Heart left ventricle (tissue), 16 donors: Measurements from ENCODE around the gene CPD. TPM values are rescaled to one million over a fixed set of nuclear protein-coding genes. Genes with fewer than 3 reads are reported as not detected.

Experiments
- ATAC-seq, 4 donors: fragments of 200-7000 bp; cut with Tn5 transposase; one replicate each; pipeline ENCODE4 v1.9.1; 2020 to 2022; ENCODE audit warnings: moderate library complexity in 4 of 4, mild to moderate bottlenecking in 3 of 4, moderate number of reproducible peaks in 1 of 4
- DNase-seq, 5 donors: peaks; one replicate each; pipeline ENCODE4 v3.0.0-alpha.2; 2020
- H3K27ac ChIP-seq, 12 donors: fragments of 200-600 bp; sonication (generic) in 4 of 12; one replicate each; pipeline versions ENCODE4 v1.5.0 to v1.8.0; 2016 to 2022; ENCODE audit warnings: mild to moderate bottlenecking in 2 of 12
- H3K27me3 ChIP-seq, 9 donors: fragments of 200-600 bp; sonication (generic) in 2 of 9; one replicate each; pipeline versions ENCODE4 v1.5.1 to v1.8.0; 2016 to 2022; ENCODE audit warnings: mild to moderate bottlenecking in 3 of 9
- H3K36me3 ChIP-seq, 9 donors: fragments of 200-600 bp; sonication (generic) in 2 of 9; one replicate each; pipeline versions ENCODE4 v1.5.0 to v1.8.0; 2018 to 2022; ENCODE audit warnings: mild to moderate bottlenecking in 2 of 9
- H3K4me1 ChIP-seq, 12 donors: fragments of 200-600 bp; sonication (generic) in 4 of 12; one replicate each; pipeline versions ENCODE4 v1.5.0 to v1.8.0; 2016 to 2022; ENCODE audit warnings: mild to moderate bottlenecking in 3 of 12
- H3K4me3 ChIP-seq, 12 donors: fragments of 200-600 bp; sonication (generic) in 4 of 12; one replicate each; pipeline versions ENCODE4 v1.5.0 to v1.8.0; 2017 to 2022; ENCODE audit warnings: mild to moderate bottlenecking in 9 of 12, moderate library complexity in 4 of 12
- H3K9me3 ChIP-seq, 12 donors: fragments of 200-600 bp; sonication (generic) in 4 of 12; one replicate each; pipeline versions ENCODE4 v1.5.0 to v1.8.0; 2016 to 2022; ENCODE audit warnings: mild to moderate bottlenecking in 1 of 12
- CTCF ChIP-seq, 12 donors: fragments of 200-600 bp; sonication (generic) in 4 of 12; IDR thresholded peaks; one replicate each; pipeline versions ENCODE4 v1.5.0 to v1.8.0; 2018 to 2022; ENCODE audit warnings: antibody characterized with exemption in 12 of 12, mild to moderate bottlenecking in 5 of 12
- POLR2A ChIP-seq, 2 donors: fragments of 450-650 bp; IDR thresholded peaks; one replicate each; pipeline ENCODE4 v1.6.1; 2017; ENCODE audit warnings: antibody characterized with exemption in 2 of 2, mild to moderate bottlenecking in 2 of 2, moderate library complexity in 2 of 2
- WGBS, 4 donors: extraction: QIAGEN DNeasy Blood & Tissue Kit in 2 of 4; methylation state at CpG; one replicate each; pipeline versions ENCODE4 v1.1.5 to v1.1.7; 2013 to 2018; 5-methylcytosine and 5-hydroxymethylcytosine counted together
- intact Hi-C, 10 donors: fragments of 100-400 bp; cut with DNase I; formaldehyde crosslinking; loops; one replicate each; pipeline versions ENCODE4 v1.11.1 to v1.14.2; 2022
- polyA plus RNA-seq, 2 donors: library from polyadenylated mRNA; stranded (reverse); fragments of 200-250 nt; gene quantifications; one replicate each; pipeline ENCODE4 v1.2.3, GENCODE V29; 2013
- total RNA-seq, 9 donors: library from RNA; depleted of rRNA in 2 of 9; stranded (reverse); fragments of >200 nt in 2 of 9; fragmentation: NEBNext Ultra II Directional in 3 of 9; extraction: Animal tissue kit (Norgen Biotek cat#: 25700) in 3 of 9; gene quantifications; one replicate each; pipeline versions ENCODE4 v1.1.0 to v1.2.4, GENCODE V29; 2016 to 2023
- donor health status: ischemic (EF 13 %, LVEDD 7.1; RV severe dilation, severe dysfunction).
- donor health status: healthy with polysubstance abuse.
- donor health status: DM: no; HTN: yes; CAD: no.
- donor health status: DM: no; HTN: no; CAD: no.
- donor health status: ischemic (EF 25% LVEDD 6.9; RV normal size, moderate dysfunction).
- donor health status: ischemic (EF 25% LVEDD 5.7; RV mildly dilated, moderate dysfunction).
- donor health status: healthy.
- donor health status: DM: yes; HTN: yes; CAD: no.
- donor health status: ischemic (EF 35%, LVEDD 5.7; RV mildly dilated, moderate dysfunction).
- donor health status: nonischemic (EF 11% LVEDD 7.7; RV severe dilation, severe dysfunction).
- donor health status: DM: yes; HTN: yes; CAD: no.
- donor health status: PGD.
- donor health status: ischemic (EF 29% LVEDD 5.4; RV normal size, mild dysfunction).
- donor health status: nonischemic (EF 23%, LVEDD 6.1; RV moderate dilation, normal function).

CPD gene
- total and polyA plus RNA-seq, 11 donors = 3.6 to 54.2 (median 31.8) TPM

DNA sequence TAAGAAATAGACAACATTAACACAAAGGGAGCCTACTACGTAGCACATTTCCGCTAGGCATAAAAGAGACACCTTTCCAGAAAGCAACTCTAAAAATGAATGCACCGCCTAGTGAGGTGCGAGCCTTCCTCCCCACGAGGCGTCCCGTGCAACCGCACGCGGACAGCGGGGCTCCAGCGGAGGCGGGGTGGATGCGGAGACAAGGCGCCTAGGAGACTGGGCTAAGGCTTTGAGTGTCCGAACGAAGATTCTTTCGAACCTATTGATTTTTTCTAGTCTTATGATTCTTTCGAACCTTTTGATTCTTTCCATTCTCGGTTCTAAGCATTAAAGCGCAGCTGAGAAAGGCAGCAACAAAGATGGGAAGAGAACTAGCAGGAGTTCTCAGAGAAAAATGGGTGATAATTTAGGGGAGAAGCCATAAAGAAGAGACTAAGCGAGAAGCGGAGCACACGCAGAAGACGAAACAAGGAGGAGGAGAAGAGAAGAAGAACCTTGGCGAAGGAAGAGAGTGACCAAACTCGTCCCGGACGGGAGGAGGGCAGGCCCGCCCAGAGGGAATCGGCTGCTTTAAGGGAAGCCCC lies 394 bp upstream of the CPD start:
- no peaks in the 10 kb centered on the region for H3K9me3 ChIP-seq
- H3K4me3 ChIP-seq = peak overlapping the region; percentile 73 to 97 (median 88)
- ATAC-seq (peak in 3 of 4 donors; percentile 20 to 58 (median 56)), DNase-seq (peak in 4 of 5 donors; percentile 27 to 71 (median 39))
- 1 to 3% (median 2%) methylated on average over 31 of the region's 31 CpGs for WGBS, 4 donors
- no peaks in the 10 kb centered on the region for H3K27me3 ChIP-seq
- peak overlapping the region; percentile 6 to 93 (median 87) for H3K27ac ChIP-seq
- peaks cover 0 to 53% (median 38%) of the 10 kb centered on the region in 12 donors for H3K4me1 ChIP-seq
- intact Hi-C loops = loop anchor here in 5 of 10 donors (2.0 to 5.0 kb wide), 2 partner anchors 34 to 36 kb away; no protein-coding TSS in a partner anchor
- no peaks in the 10 kb centered on the region for H3K36me3 ChIP-seq
- TF ChIP-seq CTCF (IDR thresholded peaks at IDR 0.05) (peak in 1 of 12 donors; percentile 30), POLR2A (IDR thresholded peaks at IDR 0.05) (no peak)

- ATAC-seq (peak in 3 of 4 donors; percentile 1 to 12 (median 9)), DNase-seq (peak in 4 of 5 donors; percentile 29 to 71 (median 40))
- peak overlapping the region; percentile 73 to 97 (median 88) for H3K4me3 ChIP-seq
- no peaks in the 10 kb centered on the region for H3K36me3 ChIP-seq
- WGBS, 4 donors = 1 to 3% (median 1%) methylated on average over 11 to 68 of the region's 68 CpGs
- peak overlapping the region; percentile 71 to 93 (median 89) for H3K27ac ChIP-seq
- intact Hi-C loops = loop anchor here in 5 of 10 donors (1.0 to 5.0 kb wide), 3 partner anchors 35 to 98 kb away; partner anchors contain the start of gene GOSR1 (in 1 of the 5)
- no peaks in the 10 kb centered on the region for H3K27me3 ChIP-seq
- no peaks in the 10 kb centered on the region for H3K9me3 ChIP-seq
- TF ChIP-seq POLR2A (IDR thresholded peaks at IDR 0.05) (no peak), CTCF (IDR thresholded peaks at IDR 0.05) (no peak)
- peaks cover 0 to 60% (median 40%) of the 10 kb centered on the region in 12 donors for H3K4me1 ChIP-seq
Observed at GRCh38 chr17:30379303-30379902, 676 bp downstream of the CPD start.

- intact Hi-C loops = loop anchor here in 6 of 10 donors (1.0 to 5.0 kb wide), 3 partner anchors 35 to 97 kb away; partner anchors contain the start of gene GOSR1 (in 1 of the 6)
- DNase-seq (no peak), ATAC-seq (no peak)
- peaks cover 0 to 60% (median 40%) of the 10 kb centered on the region in 12 donors for H3K4me1 ChIP-seq
- no peaks in the 10 kb centered on the region for H3K9me3 ChIP-seq
- peak overlapping the region in 9 of 12 donors; percentile 79 to 93 (median 90) for H3K27ac ChIP-seq
- no peaks in the 10 kb centered on the region for H3K27me3 ChIP-seq
- peaks cover 0 to under 1% (median 0%) of the 10 kb centered on the region in 9 donors for H3K36me3 ChIP-seq
- no peak for TF ChIP-seq CTCF (IDR thresholded peaks at IDR 0.05)
- TF ChIP-seq POLR2A (IDR thresholded peaks at IDR 0.05) = no peak
- H3K4me3 ChIP-seq = peak overlapping the region; percentile 73 to 97 (median 88)
- 4 to 13% (median 9%) methylated on average over 5 of the region's 5 CpGs for WGBS, 4 donors
Observed at GRCh38 chr17:30379903-30380381, 1.2 kb downstream of the CPD start.
